Adipocyte (in vitro differentiated cells): Measurements from ENCODE around the gene CPNE2.

ENCODE experiments used
- DNase-seq: peaks from one replicate; pipeline ENCODE4 v3.0.0-alpha.2; 2015; ENCODE audit warnings: low read depth
- H3K27me3 ChIP-seq: replicated peaks from 2 replicates; pipeline ENCODE4 v1.7.0; 2013; ENCODE audit warnings: mild to moderate bottlenecking, low read length, moderate library complexity; ENCODE audit not compliant: control insufficient read depth, insufficient read depth
- H3K36me3 ChIP-seq: 2 replicates; pipeline ENCODE4 v1.7.0; 2013; ENCODE audit warnings: low read length, mild to moderate bottlenecking, moderate library complexity; ENCODE audit not compliant: control insufficient read depth, insufficient read depth, severe bottlenecking
- H3K4me1 ChIP-seq: 2 replicates; pipeline ENCODE4 v1.7.0; 2013; ENCODE audit warnings: mild to moderate bottlenecking, low read length, moderate library complexity; ENCODE audit not compliant: control insufficient read depth, insufficient read depth
- H3K4me3 ChIP-seq: 2 replicates; pipeline ENCODE4 v1.7.0; 2013; ENCODE audit warnings: mild to moderate bottlenecking, low read length, moderate library complexity
- H3K9ac ChIP-seq: 2 replicates; pipeline ENCODE4 v1.7.0; 2013; ENCODE audit warnings: mild to moderate bottlenecking, low read length, moderate library complexity
- H3K9me3 ChIP-seq: 2 replicates; pipeline ENCODE4 v1.7.0; 2013; ENCODE audit warnings: mild to moderate bottlenecking, low read length, moderate library complexity; ENCODE audit not compliant: control insufficient read depth

CPNE2 gene

DNA sequence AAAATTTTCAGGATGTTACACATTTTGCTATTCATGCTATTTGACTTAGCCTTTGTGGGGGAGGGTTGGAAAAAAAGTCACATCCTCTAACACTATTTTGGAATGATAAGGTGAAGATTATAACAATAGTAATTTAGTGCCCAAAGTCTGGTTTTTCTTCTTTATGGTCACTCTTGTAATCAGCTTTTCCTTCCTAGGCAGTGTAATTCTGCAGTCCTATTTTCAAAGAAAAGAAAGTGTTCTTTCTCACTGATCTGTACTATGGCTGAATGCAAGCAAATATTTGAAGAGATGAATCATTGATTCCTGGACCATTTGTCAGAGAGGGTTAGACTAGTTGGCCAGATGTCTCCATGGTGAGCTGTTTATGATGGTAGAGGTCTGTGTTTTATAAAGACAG lies 102.1 kb downstream of the CPNE2 start:
- Histone ChIP-seq H3K4me1 (peaks cover 65% of the 10 kb centered on the region), H3K4me3 (peak overlapping the region; percentile 39), H3K27me3 (no peaks in the 10 kb centered on the region), H3K9me3 (no peaks in the 10 kb centered on the region), H3K36me3 (no peaks in the 10 kb centered on the region), H3K9ac (peak overlapping the region; percentile 57)
- peak; percentile 95 for DNase-seq

DNA sequence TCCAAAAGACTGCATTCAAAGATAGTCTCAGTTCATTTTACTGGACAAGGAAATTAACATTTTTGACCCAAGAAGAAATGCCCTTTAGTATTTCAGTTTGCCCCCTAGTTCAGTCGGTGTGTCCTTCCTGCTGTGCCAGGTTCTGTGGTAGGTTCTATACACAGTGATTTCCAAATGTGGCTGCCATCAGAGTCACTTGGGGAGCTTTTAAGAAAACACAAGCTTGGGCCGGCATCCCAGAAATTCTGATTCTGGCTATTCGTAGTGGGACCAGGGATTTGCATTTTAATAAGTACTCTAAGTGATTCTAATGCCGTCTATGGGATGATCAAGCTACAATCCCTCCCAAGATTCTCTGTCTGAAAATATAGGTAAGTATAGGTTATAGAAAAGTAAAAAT lies 103.9 kb downstream of the CPNE2 start:
- H3K36me3 ChIP-seq: no peaks in the 10 kb centered on the region
- H3K9me3 ChIP-seq: no peaks in the 10 kb centered on the region
- no peak overlapping the region for H3K4me3 ChIP-seq
- DNase-seq: no peak
- peaks cover 51% of the 10 kb centered on the region for H3K4me1 ChIP-seq
- no peak overlapping the region for H3K9ac ChIP-seq
- H3K27me3 ChIP-seq: no peaks in the 10 kb centered on the region

DNA sequence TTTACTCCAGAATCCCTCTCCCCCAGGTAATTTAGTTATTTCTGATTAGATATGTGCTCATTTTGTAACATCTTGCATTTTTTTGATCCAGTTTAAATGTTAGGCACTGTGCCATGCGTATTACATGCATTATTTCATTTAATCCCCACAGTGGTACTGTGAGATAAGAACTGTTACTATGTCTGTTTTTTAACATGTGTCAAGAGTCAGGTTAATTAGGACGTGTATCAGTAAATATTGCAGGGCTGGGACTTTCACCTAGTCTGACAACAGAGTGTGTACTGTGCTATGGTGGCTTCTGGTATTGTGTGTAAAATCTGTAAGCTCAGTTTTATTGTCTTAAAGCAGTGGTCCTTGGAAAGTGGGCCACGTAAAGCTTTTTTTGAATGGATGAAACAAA lies 104.4 kb downstream of the CPNE2 start:
- Histone ChIP-seq H3K4me1 (peaks cover 46% of the 10 kb centered on the region), H3K9me3 (no peaks in the 10 kb centered on the region), H3K36me3 (no peaks in the 10 kb centered on the region), H3K27me3 (no peaks in the 10 kb centered on the region), H3K9ac (no peak overlapping the region), H3K4me3 (no peak overlapping the region)
- no peak for DNase-seq
